Stimulated activated CD4-positive, alpha-beta T cell treated with anti-CD3 and anti-CD28 coated beads, Interleukin-2, amount 100 ng/mL, for 4 hours (primary cell): ENCODE results near the gene LMOD3.
A peak's percentile ranks its signal among the peaks of the same experiment; 100 is the strongest.

ENCODE experiments used
- DNase-seq: peaks from one replicate; pipeline ENCODE4 v3.0.0-alpha.2; 2020; ENCODE audit warnings: low read depth

LMOD3 gene

DNA sequence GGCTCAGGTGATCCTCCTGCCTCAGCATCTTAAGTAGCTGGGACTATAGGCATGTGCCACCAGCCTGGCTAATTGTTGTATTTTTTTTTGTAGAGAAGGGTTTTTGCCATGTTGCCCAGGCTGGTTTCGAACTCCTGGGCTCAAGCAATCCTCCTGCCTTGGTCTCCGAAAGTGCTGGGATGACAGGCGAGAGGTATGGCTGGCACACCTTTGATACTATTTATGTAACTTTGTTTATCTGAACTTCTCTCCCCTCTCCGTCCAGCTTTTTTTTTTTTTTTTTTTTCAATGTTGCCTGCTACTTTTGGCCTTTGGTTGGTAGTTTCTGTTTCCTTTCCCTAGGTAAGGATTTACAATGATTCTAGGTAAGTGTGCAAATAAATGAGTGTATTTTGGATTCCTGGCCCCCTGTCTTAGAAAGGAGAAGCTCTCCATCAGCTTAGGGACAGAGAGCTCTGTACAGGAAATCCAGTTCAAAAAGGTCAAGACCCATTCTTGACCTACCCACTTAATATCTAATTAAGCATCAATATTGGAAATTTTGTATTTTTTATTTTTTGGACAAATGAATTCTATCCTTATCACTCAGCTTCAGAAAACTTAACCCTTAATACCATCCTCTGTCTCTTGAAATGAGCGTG is 30.9 kb downstream of the LMOD3 start:
- no peak for DNase-seq

DNA sequence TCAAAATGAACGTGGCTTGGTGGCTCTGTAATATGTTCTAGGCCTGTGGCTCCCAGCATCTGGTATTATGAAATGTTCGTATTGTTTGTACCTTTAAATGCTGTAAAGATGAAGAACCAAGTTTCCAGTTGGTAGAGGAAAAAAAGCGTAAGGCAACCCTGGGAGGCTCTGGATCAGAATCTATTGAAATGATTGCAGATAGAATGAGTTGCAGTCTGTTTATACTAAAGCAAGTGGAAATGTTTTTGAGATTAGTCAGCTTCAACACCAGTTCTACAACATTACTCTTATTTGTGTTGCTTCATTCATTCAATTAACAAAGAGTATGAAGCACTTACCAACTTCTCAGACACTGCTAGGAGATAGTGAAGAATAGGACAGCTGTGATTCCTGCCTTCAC is 32.4 kb downstream of the LMOD3 start:
- no peak for DNase-seq

DNA sequence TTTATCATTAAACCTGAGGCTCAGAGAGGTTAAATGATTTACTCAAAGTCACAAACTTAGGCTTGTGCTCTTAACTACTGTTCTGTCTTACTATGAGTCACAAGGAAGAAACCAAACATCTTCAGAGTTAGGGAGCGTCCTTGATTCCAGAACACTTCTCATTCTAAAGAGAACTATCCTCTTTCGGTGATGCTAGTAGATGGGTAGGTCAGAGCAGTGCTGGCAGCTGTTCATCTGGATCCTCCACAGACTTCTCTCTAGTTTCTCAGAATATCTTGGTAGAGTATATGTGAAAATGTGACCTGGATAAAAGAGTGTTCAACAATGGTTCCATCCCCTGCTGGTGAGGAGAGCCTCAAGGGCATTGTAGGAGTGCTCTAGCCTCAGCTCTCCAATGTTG is 34.3 kb downstream of the LMOD3 start:
- no peak for DNase-seq

DNA sequence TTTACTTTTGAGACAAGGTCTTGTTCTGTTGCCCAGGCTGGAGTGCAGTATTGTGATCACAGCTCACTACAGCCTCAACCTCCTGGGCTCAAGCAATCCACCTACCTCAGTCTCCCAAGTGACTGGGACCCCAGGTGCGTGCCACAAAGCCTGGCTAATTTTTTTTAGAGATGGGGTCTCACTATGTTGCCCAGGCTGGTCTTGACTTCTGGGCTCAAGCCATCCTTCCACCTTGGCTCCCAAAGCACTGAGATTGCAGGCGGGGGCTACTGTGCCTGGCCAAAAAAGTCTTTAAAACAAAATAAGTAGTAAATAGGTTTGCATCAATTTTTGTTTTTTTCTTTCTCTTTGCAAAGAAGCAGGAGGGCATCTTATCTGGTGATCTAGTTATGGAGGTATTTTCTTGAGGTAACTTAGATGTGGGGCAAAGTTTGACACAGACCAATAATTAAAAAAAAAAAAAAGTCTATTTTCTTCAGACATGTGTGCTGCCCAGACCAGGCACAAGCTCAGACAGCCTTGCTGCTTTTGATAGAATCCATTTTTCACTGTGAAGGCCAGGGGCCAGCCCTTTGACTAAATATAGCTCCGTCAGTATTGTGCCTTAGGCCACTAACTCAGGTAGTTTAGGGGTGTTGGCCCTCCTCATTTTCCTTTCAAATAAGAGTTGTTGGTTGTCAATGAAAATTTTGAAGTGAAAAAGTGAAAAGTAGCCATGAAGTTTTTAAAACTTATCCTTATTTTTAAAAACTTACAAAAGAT is 35.2 kb downstream of the LMOD3 start:
- DNase-seq: no peak

DNA sequence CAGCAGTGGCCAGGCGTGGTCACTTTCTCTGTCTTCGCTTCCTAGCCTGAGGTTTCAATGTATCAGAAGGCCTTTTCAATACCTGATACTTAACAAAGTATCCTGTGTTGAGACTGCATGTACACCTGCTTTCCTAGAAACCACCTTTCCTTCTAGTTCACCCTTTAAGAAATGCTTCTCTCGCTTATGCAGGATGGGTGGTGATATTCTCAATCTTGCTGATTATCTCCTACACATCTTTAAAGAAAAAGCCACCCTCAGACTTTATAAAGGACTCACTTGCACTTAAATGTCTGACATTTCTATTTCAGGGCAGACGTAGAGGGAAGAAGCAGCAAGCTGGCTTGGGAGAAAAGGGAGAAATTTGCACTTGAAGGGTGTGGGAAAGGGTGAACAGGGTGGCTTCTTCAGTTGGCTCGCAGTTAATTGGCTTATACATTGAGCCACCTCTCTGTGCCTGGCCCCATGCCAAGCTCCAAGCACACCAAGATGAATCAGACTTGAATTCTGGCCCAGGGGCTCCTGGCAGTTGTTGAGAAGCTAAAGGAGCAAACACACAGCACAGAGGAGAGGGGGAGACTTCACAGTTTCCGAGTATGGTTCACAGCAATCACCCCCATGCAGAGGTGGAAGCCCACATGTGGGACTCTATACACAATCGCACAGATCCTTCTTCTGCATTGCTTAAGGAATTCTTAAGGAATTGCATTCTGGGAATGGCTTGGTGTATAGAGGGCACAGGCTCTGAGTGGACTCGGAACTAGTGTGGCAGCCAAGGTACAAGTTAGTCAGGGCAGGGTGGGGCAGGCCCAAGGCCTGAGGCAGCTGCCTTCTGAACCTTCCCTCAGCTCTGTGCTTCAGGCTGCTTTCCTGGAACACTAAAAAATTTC is 36.3 kb downstream of the LMOD3 start:
- peak; percentile 69 for DNase-seq

DNA sequence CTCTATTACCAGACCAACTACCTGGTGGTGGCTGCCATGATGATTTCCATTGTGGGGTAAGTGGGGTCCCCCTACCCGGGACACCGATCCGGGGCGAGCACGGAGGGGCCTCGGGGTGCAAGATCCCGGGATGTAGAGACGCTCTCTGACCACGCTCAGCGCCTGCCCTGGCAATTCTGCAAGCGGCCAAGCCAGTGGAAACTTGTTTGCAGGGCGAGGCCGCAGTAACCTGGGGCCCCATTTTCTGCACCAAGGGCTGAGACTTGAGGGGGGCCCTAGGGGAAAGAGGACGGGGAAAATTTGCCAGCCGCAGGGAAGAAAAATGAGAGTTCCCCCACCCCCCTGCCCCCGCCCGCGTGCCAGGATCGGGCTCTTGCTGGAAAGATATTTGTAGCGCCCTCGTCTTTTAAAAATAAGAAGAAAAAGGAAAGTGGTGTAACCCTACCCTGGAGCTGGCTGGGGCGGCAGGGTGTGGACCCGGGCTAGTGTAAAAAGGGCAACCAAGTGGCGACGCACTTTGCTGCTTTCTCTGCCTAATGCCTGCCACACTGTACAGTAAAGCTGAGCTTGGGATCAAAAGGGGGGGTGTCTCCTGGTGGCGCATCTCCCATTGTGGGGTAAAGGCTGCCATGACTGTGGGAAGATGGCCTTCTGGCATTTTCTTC is 37.1 kb downstream of the LMOD3 start:
- no peak for DNase-seq

DNA sequence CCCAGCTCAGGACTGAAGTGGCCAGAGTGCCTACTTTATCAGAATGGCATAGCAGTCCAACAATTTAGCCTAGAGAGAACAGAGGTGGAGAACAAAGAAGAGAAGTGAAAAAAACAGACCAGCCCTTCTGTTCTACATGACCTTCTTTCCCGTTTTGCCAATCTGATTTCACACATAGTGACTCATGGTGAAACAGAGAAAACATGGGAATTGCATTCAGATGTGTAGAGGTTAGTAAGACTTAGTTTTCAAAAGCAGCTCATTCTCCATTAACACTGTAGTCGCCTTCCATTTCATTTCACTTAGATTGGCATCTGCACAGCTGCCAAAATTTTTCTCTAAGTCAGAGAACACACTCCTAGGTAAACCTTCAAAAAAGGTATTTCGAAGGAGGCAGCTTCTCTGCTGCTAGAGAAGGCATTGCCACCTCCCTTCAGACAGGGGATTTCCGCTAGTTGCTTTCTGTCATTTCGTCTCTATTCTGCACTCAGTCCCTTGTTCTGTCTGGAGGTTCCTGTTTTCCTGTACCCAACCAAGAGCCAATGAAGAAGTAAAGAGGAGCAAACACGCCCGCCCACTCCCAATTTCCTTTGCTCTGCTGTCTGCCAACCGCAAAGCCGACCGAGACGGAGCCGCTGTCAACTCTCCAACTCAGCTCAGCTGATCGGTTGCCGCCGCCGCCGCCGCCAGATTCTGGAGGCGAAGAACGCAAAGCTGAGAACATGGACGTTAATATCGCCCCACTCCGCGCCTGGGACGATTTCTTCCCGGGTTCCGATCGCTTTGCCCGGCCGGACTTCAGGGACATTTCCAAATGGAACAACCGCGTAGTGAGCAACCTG is 37.8 kb downstream of the LMOD3 start, which contains the start of gene ARL6IP5:
TSS of gene ARL6IP5 (plus strand) at position 612 of the 842 bp plus-strand sequence. CDS start at position 723, 111 bp downstream.
- peak; percentile 85 for DNase-seq

DNA sequence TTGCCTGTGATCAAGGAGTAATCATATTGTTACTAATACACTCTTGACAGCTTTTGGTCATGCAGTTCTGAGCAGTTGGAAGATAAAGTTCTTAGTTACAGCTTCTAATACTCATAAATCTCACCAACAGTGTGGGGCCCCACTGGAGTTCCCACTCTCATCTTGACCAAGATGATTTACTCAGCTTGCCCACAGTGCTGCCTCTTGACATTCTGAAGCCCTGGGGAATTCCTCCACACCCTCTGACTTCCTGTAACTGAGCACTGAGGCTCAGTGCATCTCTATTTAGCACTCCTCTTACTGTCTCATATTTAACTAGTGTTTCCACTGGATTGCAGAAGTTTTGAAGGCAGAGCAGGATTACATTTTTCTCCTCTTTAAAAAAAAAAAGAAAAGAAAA is 39.6 kb downstream of the LMOD3 start:
- peak; percentile 67 for DNase-seq

DNA sequence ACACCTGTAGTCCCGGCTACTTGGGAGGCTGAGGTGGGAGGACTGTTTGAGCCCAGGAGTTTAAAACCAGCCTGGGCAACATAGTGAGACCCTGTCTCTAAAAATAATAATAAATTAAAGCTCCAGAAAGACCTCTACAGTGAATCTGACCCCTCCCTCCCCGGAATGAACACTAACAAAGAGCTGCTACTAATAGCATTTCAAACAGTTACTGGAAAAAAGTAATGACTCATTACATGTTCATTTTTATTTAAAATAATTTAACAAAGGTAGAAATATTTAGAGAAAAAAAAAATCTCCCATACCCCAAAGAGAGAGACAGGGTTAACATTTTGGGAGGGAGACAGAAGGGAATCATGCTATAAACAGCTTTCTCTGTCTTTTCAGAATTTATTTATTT is 40.0 kb downstream of the LMOD3 start:
- no peak for DNase-seq

DNA sequence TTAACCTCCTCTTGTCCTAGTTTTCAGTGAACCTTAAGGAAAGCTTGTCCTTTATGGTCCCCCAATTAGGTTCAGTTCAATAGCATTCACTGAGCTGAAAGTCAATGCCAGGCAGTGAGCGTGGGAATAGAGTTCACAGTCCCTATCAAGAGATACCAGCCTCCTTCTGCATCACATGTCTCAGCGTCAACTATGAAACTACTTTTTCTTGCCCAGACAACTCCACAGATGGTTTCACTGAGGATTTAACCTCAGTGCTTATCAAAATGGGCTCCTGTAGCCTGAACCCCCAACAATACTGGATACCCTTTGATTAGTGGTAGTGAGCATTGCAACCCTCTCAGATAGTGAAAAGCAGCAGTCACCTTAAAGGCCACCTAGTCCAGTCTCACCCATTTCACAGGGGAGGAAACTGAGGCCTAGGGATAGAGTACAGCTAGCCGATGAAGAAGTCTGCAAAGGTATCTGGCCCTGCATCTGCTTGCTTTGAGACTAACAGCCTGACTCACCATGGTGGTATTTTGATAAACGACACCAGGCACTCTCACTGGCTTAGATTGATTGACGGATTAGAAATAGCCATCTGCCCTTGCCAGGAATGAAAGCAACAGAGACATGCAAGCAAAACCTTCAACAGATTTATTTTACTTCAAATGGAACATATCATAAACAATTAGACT is 40.7 kb downstream of the LMOD3 start:
- no peak for DNase-seq

DNA sequence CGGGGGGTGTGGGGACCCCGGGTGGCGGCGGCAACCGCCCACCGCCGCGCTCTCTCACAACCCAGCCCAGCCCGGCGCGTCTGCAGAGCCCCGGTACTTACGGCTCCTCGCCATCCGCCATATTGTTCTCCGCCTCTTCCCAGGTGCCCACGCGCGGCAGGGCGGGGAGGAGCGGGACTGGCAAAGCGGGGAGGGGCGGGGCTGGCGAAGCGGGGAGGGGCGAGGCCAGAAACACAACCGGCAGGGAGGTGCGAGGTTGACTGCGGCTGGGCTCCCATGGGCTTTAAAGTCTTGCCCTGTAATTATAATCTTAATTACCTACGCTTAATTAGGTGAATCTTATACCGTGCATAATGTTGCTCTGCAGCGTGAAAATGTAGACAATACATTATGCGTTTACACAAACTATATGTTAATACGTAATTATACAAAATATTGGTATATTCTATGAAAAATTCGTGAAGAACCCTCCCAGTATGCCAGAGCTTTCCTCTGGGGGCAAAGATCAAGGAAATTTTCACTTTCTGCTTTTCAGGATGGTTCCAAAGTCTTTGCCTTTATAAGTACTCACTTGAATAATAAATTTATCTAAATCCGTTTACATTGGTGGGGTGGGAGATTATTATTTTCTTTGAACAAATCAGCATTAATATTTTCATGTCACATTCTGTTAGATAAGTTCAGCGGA is 42.0 kb downstream of the LMOD3 start, which contains the start of gene UBA3:
TSS of gene UBA3 (minus strand) at position 133 of the 688 bp plus-strand sequence. CDS start at position 121, 12 bp downstream.
- DNase-seq: peak; percentile 92

DNA sequence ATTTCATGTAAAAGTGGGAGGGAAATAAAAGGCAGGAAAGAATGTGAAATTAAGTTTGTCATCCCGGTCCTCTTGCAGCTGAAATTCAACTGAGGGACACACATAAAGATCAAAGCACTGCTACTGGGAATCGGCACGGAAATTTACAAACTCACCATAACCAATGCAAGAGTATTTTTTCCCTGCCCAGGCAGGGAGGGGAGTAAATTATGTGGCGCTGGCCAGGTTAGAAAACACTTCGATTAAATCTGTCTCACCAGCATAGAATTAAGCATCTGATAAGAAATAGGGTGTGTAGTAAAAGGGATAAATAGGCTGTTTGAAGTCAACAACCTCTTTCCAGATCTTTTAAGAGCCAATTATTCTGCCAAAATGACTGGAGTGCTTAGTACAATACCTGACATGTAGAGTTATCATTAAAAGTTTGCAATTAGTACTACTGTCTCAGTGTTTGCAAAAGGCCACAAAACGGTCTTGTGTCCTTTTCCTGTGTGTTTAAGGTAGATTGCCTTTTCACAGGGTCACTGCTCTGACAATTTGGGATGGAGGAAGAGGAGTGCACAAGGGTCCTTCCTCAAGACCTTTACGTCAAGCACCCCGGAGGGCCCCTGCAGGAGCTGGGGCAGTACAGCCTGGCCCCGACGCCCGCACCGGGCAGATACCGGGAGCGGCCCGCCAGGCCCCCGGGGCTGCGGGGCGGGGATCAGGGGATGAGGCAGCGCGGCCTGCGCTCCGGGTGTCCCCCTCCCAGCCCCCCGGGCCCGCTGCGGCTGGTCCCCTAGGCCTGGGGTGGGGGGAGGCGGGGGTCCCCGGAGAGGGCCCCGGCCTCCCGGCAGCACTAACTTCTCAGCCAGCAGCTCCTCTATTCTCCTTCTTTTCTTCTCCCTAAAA is 42.9 kb downstream of the LMOD3 start:
- no peak for DNase-seq

DNA sequence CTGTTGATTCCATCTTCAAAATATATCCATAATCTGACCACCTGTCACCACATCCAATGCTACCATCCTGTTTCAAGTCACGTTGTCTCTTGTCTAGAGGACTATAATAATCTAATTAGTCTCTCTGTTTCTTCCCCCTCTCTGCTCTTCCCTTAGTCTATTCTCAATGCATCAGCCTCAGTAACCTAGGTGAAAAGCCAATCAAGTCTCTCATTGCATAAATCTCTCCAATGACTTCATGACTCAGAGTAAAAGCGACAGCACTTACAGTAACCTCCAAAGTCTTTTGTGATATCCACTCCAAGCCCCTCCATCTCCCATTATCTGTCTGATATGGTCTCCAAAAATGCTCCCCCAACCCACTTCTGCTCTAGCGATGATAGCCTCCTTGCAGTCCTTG is 49.5 kb downstream of the LMOD3 start:
- no peak for DNase-seq

DNA sequence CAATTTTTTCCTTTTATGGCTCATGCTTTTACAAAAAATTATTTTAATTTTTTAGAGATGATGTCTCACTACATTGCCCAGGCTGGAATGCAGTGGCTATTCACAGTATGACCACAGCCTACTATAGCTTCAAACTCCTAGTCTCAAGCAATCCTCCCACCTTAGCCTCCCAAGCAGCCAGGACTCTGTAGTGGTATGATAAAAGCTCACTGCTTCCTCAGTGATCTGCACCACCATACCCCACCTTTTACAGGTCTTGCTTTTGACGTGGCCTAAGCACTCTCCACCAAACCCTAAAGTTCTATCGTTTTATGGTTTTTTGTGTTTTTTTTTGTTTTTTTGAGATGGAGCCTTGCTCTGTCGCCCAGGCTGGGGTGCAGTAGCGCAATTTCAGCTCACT is 56.3 kb downstream of the LMOD3 start:
- DNase-seq: no peak

DNA sequence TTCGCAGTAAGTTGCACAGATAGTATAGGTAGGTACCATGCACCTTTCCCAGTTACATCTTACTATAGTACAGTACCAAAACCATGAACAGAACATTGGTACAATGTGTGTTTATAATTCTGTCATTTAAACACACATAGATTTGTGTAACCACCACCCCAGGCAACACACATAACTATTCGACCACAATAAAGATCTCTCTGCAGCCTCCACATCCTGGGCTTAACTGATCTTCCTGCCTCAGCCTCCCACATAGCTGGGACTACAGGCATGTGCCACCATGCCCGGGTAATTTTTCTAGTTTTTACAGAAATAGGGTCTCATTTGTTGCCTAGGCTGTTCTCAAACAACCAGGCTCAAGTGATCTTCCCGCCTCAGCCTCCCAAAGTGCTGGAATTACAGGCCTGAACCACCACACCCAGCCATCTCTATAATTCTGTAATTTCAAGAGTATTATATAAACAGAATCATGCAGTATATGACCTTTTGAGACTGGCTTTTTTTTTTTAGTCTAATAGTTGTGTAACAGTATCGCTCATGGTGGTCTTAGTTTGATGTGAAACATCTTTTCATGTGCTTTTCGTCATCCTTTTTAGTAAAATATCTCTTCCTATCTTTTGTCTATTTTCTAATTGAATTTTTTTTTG is 57.0 kb downstream of the LMOD3 start:
- DNase-seq: no peak

DNA sequence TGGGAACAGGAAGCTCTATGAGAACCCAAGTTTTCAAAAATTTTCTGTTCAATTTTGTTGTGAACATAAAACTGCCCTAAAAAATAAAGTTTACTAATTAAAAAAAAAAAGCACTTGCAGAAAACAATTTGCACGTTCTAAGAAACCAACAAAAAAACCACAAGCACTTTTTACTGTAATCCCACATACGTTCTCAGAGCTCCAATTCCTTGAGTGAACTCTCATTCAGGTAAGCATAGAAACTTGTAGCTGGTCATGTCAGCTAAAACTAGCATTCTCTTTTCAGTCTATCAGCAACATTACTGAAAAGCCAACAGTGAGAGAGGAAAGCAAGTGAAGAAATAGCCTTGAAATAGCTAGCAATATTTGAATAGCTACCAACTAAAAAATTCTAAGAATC is 58.8 kb downstream of the LMOD3 start:
- DNase-seq: no peak

DNA sequence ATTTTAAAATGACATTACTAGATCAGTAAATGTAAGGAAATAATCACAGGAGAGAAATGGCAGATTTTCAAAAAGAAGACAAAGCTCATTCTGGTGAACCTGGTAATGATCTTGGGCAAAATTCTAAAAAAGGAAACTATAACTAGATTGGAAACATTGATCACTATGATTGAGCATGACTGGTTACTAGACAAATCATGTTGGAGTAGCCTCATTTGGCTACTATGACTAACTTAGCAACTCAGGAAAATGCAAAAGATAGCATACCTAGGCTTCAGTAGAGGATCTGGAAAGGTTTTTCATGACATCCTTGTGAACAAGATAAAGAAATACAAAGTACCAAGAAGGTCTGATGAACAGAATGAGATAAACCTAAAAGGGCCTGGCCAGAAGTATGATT is 62.7 kb downstream of the LMOD3 start:
- no peak for DNase-seq

DNA sequence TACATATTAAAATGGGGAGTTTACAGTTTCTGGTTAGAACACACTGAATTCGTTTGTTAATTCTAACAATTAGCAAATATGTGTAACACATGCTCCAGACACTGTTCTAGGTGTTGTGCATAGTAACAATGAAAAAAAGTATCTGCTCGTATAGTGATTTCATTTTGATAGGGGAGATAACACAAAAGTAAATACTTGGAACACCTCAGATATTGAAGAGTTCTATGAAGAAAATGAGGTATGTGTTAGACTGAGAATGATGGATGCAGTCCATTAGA is 63.5 kb downstream of the LMOD3 start:
- DNase-seq: no peak
